T1000 (cell line): ENCODE results near the gene GPANK1.
A peak's percentile ranks its signal among the peaks of the same experiment; 100 is the strongest.
"Not testable (repeated sequence)": the region's sequence is repeated elsewhere in the genome, so short reads cannot be mapped to it uniquely, and the experiment has no call there.

Experiments used
- DNase-seq: peaks from one replicate; lab custom pipeline; 2025; ENCODE audit warnings: mixed read lengths; lab: John Stamatoyannopoulos, UW

The GPANK1 gene

GRCh38 chr6:31664790-31665500 lies at the start of gene GPANK1:
Gene GPANK1 (minus strand): TSS chr6:31664997. CDS start chr6:31664478, 519 bp downstream.
- peak; percentile 59 for DNase-seq

GRCh38 chr6:31713991-31714684 lies 49.3 kb upstream of the GPANK1 start:
- no peak for DNase-seq

DNA sequence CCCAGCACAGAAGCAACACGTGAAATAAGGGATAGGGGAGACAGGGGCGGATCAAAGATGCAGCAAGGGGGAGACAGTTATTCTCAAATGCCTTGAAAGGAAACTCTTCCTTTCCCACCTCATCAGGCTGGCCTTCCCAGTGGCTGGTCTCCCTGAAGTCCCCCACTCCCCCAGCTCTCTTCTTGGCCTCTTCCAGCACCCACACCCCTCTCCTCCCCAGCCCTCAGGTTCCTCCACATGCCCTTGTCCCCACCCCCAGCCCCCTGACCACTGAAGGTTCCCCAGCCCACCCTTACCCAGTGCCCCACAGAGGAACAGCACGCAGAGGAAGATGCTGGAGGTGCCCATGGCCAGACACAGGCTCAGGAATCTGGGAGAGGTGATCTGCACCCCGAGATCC lies 48.7 kb upstream of the GPANK1 start:
- no peak for DNase-seq

GRCh38 chr6:31712296-31712695 lies 47.5 kb upstream of the GPANK1 start:
- no peak for DNase-seq

- no peak for DNase-seq
These were observed 46.4 kb upstream of the GPANK1 start for GRCh38 chr6:31711233-31711632.

DNA sequence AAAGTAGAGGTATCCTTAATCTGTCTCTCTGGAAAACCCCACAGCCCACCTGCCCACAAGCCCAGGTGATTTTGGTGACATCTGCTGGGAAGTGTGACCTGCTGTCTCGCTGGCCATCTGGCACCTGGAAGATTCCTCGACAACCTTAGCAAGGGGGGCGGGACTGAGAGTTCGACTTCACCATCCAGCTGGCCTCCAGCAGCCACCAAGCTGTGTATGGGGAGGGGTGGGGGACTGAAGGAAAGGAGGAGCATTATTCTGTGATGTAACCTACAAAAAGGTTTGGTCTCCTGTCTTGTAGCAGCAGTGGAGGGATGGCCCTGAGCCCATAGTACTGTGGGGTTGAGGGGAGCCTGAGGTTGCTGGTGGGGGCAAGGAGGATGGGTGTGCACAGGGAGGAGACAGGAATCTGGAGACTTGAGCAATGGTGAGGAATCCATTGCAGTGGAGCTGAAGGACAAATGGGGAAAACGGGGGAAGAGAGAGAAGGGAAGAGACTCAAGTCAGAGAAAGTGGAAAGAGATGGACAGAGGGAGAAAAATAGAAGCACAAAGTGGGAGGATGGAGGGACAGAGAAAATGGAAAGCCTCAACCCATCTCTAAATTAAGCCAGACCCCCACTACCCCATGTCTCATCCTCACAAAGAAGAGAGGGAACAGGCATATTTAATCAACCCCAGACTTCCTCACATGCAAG lies 45.9 kb upstream of the GPANK1 start:
- no peak for DNase-seq

DNA sequence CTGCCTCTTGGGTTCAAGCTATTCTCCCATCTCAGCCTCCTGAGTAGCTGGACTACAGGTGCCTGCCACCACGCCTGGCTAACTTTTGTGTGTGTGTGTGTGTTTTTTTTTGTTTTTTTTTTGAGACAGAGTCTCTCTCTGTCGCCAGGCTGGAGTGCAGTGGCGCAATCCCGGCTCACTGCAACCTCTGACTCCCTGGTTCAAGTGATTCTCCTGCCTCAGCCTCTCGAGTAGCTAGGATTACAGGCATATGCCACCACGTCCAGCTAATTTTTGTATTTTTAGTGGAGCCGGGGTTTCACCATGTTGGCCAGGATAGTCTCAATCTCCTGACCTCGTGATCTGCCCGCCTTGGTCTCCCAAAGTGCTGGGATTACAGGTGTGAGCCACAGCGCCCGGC lies 44.4 kb upstream of the GPANK1 start:
- DNase-seq, result not testable (repeated sequence)

DNA sequence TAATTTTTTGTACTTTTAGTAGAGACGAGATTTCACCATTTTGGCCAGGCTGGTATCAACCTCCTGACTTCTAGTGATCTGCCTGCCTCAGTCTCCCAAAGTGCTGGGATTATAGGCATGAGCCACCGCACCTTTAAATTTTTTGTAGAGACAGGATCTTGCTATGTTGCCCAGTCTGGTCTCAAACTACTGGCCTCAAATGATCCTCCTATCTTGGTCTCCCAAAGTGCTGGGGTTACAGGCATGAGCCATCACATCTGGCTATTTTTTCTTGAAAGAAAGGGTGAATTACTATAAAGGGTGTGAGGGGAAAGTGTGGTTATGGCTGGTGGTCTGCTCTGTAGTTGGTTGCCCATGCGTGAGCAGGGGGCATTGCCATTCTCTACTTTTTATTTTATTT lies 43.4 kb upstream of the GPANK1 start:
- DNase-seq, result no peak

DNA sequence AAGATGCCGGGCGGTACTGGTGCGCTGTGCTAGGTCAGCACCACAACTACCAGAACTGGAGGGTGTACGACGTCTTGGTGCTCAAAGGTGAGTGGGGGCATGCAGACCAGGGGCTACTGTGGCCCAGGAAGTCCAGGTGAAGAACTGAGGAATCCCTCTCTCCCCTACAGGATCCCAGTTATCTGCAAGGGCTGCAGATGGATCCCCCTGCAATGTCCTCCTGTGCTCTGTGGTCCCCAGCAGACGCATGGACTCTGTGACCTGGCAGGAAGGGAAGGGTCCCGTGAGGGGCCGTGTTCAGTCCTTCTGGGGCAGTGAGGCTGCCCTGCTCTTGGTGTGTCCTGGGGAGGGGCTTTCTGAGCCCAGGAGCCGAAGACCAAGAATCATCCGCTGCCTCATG lies 42.9 kb upstream of the GPANK1 start:
- DNase-seq, result no peak

- no peak for DNase-seq
These were observed 41.8 kb upstream of the GPANK1 start, which contains the start of gene LY6G6F for GRCh38 chr6:31706599-31706998. Gene LY6G6F (plus strand): TSS chr6:31706866. CDS start chr6:31706907, 41 bp downstream.

DNA sequence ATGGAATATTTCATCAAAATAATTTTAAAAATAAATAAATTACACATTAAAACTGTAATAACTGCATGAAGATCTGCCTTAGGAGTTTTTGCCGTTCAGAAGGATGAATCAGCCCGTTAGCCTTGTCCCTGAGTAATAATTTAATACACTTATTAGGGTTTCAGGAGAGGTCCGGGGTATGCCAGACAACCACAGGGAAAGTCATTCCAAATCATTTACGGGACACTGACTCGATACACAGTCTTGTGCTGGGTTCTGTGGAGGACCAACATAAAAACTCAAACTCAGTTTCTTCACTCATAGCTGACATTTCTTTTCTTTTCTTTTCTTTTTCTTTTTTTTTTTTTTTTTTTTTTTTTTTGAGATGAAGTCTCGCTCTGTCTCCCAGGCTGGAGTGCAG lies 41.1 kb upstream of the GPANK1 start:
- DNase-seq, result no peak

- peak; percentile 94 for DNase-seq
These were observed 38.3 kb upstream of the GPANK1 start, which contains the start of gene ABHD16A for GRCh38 chr6:31702819-31703716. Gene ABHD16A (minus strand): TSS chr6:31703324. CDS start chr6:31703281, 43 bp downstream.

GRCh38 chr6:31702405-31702818 lies 37.6 kb upstream of the GPANK1 start:
- no peak for DNase-seq

DNA sequence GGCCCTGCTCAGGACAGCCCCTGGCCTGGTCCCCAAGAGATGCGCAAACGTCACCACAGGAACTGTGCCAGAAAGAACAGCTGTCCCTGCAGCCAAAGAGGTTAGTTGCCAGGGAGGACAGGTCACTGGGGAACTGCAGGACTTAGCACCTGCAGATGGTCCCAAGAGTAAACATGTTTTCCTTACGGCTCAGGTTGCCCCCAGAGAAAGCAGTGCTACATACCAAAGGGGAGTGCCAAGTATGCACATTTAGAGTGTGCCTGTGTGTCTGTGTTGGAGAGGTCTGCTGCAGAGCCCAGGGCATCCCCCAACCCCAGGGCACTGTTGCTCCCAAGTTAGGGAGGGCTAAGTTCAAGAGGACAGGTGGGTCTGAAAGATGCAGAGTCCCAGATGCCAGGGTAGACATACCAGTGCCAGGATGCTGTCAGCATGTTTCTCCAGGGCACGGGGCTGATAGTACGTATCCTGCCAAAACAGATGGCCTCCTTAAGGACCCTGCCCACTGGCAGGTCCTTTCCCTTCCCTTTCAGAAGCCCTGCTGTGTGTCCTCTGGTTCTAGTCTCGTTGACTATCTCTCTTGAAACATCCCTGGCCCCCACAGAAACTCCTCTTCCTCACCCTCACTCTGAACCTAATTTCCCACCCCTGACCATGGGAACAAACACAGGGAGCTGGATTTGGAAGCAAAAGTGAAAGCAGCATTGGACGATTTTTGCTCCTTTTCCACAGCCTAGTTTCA lies 37.0 kb upstream of the GPANK1 start:
- no peak for DNase-seq

- no peak for DNase-seq
These were observed 36.1 kb upstream of the GPANK1 start for GRCh38 chr6:31700740-31701401.

DNA sequence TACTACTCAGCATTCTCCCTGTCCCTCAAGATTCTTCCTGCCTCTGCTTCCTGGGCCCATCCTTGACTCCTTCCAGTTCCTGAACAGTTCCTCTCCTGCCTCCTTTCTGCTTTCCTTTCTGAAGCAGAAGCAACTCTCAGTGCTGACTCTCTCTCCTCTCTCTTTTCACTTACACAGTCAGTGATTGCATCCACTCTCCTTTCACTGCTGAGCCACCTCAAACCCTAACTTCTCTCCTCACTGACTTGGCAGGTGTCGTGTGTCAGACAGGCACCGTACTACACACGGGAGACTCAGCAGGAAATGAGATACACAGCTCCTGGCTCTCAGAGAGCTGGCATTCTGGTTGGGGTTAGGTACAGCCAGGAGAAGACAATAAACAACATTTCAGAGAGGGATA lies 32.8 kb upstream of the GPANK1 start:
- DNase-seq, result no peak

- DNase-seq, result no peak
These were observed 28.7 kb upstream of the GPANK1 start for GRCh38 chr6:31693535-31693934.

DNA sequence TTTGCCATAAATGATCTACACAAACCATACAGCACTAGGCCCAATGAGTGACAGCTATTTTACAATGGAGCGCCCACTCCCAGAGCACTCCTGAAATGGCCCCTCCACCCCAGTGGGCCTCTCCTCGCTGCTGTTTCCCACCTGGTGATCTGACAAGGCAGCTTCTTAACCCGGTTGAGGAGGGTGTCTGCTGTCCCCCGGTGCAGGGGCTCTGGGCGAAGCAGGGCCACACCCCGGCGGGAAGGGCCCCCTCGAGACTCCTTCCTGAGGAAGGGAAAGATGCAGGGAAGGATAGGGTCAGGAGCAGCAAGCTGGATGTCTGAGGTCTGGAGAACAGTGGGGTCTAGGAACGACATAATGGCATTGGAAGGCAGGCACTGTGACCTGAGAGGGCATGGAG lies 28.1 kb upstream of the GPANK1 start:
- DNase-seq, result no peak

DNA sequence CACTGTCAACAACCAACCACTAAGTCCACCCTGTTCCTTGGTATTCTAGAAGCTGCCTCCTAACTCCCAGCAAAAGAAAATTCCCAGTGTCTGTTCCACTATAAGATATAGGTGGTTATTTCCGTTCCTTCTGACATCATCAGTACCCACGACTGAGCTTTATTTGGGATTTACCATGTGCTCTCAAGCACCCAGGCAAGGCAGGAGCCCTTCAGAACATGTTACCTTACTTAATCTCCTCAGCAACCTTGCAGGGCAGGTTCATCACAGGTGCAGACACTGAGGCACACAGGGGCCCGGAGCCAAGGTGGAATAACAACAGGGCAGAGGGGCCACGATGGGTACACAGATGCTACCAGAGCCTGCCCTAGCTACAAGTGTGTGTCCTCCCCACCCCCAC lies 27.6 kb upstream of the GPANK1 start:
- DNase-seq, result no peak

DNA sequence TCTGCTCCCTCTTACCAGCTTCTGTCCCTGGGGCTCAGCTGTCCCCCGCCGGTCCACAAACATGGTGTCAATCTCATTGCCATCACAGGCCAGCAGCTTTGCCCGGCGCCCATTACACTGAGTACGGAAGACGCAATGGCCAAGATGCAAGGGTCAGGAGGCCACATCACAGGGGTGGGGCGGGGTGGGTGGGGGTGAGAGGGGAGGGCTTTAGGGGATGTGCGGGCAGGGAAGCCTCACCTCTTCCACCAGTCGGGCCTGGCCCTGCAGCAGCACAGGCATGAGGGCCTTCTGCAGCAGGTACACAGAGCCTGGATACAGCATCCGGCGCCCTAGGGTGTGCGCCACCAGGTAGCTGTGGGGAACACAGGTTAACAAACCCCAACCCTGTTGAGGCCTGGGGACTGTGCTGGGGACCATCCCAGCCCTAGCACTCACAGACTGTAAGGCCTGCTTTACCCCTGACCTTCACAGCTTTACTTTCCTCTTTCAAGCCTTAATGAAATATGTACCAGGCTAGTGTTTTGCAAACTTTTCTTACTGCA lies 26.8 kb upstream of the GPANK1 start:
- no peak for DNase-seq
